H9 (cell line): Measurements from ENCODE around the gene SLC2A2. TPM values are rescaled to one million over a fixed set of nuclear protein-coding genes. Genes with fewer than 3 reads are reported as not detected.

Experiments
- DNase-seq: peaks from one replicate; pipeline ENCODE4 v3.0.0-alpha.2; 2017
- H2AFZ ChIP-seq: one replicate; pipeline ENCODE4 v1.6.1; 2013; ENCODE audit warnings: mild to moderate bottlenecking, low read length, control low read depth, moderate library complexity
- H2AK5ac ChIP-seq: 2 replicates; pipeline ENCODE4 v1.6.1; 2013; ENCODE audit warnings: low read length, control low read depth, mixed read lengths; ENCODE audit not compliant: insufficient read length
- H2BK120ac ChIP-seq: one replicate; pipeline ENCODE4 v1.6.1; 2013; ENCODE audit warnings: low read depth, mild to moderate bottlenecking, low read length, control low read depth, inconsistent platforms; ENCODE audit not compliant: poor library complexity, severe bottlenecking
- H2BK12ac ChIP-seq: 2 replicates; pipeline ENCODE4 v1.6.1; 2013; ENCODE audit warnings: low read length, control low read depth, mixed read lengths, low read depth; ENCODE audit not compliant: insufficient read length
- H2BK15ac ChIP-seq: 2 replicates; pipeline ENCODE4 v1.6.1; 2013; ENCODE audit warnings: low read depth, low read length, control low read depth
- H2BK20ac ChIP-seq: one replicate; pipeline ENCODE4 v1.6.1; 2013; ENCODE audit warnings: low read depth, mild to moderate bottlenecking, low read length, control low read depth, inconsistent platforms; ENCODE audit not compliant: poor library complexity, severe bottlenecking
- H2BK5ac ChIP-seq: 2 replicates; pipeline ENCODE4 v1.6.1; 2013; ENCODE audit warnings: low read length, control low read depth, mixed read lengths; ENCODE audit not compliant: insufficient read length
- H3K14ac ChIP-seq: 2 replicates; pipeline ENCODE4 v1.6.1; 2013; ENCODE audit warnings: low read length, control low read depth; ENCODE audit not compliant: insufficient read depth
- H3K18ac ChIP-seq: 2 replicates; pipeline ENCODE4 v1.6.1; 2013; ENCODE audit warnings: low read depth, mild to moderate bottlenecking, mixed read lengths, low read length, control low read depth; ENCODE audit not compliant: insufficient read length
- H3K23ac ChIP-seq: 2 replicates; pipeline ENCODE4 v1.6.1; 2013; ENCODE audit warnings: low read length, control low read depth, mixed read lengths, low read depth; ENCODE audit not compliant: insufficient read length
- H3K23me2 ChIP-seq: 2 replicates; pipeline ENCODE4 v1.6.1; 2013; ENCODE audit warnings: low read depth, mild to moderate bottlenecking, mixed read lengths, low read length, control low read depth; ENCODE audit not compliant: insufficient read length, poor library complexity, severe bottlenecking
- H3K27ac ChIP-seq: 2 replicates; pipeline ENCODE4 v1.5.1; 2013; ENCODE audit warnings: low read length, control low read depth, mixed read lengths, low read depth; ENCODE audit not compliant: insufficient read length
- H3K27me3 ChIP-seq: 2 replicates; pipeline ENCODE4 v1.6.1; 2013; ENCODE audit warnings: low read length, control low read depth, inconsistent platforms; ENCODE audit not compliant: insufficient read depth
- H3K4ac ChIP-seq: 2 replicates; pipeline ENCODE4 v1.6.1; 2013; ENCODE audit warnings: low read depth, mild to moderate bottlenecking, control low read depth, inconsistent platforms, low read length, moderate library complexity
- H3K4me1 ChIP-seq: 2 replicates; pipeline ENCODE4 v1.6.1; 2013; ENCODE audit warnings: low read length, control low read depth, inconsistent platforms; ENCODE audit not compliant: insufficient read depth
- H3K4me2 ChIP-seq: 2 replicates; pipeline ENCODE4 v1.6.1; 2013; ENCODE audit warnings: low read length, control low read depth, mixed read lengths; ENCODE audit not compliant: insufficient read length, insufficient read depth
- H3K56ac ChIP-seq: 2 replicates; pipeline ENCODE4 v1.6.1; 2013; ENCODE audit warnings: low read depth, mild to moderate bottlenecking, mixed read lengths, low read length, control low read depth; ENCODE audit not compliant: insufficient read length
- H3K79me1 ChIP-seq: 2 replicates; pipeline ENCODE4 v1.6.1; 2013; ENCODE audit warnings: low read depth, mild to moderate bottlenecking, moderate library complexity, low read length, control low read depth, inconsistent platforms; ENCODE audit not compliant: insufficient read depth, poor library complexity, severe bottlenecking
- H3K79me2 ChIP-seq: 2 replicates; pipeline ENCODE4 v1.6.1; 2013; ENCODE audit warnings: low read length, control low read depth, inconsistent platforms; ENCODE audit not compliant: insufficient read depth
- H3K9ac ChIP-seq: 2 replicates; pipeline ENCODE4 v1.6.1; 2013; ENCODE audit warnings: low read length, control low read depth, mixed read lengths; ENCODE audit not compliant: insufficient read length; ENCODE audit errors: extremely low read depth
- H3K9me3 ChIP-seq: one replicate; pipeline ENCODE4 v1.6.1; 2013; ENCODE audit warnings: low read depth, low read length, inconsistent platforms; ENCODE audit not compliant: control insufficient read depth
- H3T11ph ChIP-seq: one replicate; pipeline ENCODE4 v1.6.1; 2013; ENCODE audit warnings: mild to moderate bottlenecking, low read length, control low read depth, inconsistent platforms
- H4K20me1 ChIP-seq: one replicate; pipeline ENCODE4 v1.6.1; 2013; ENCODE audit not compliant: control insufficient read depth, insufficient read length, insufficient read depth
- H4K5ac ChIP-seq: 2 replicates; pipeline ENCODE4 v1.6.1; 2013; ENCODE audit warnings: low read depth, mild to moderate bottlenecking, mixed read lengths, low read length, control low read depth; ENCODE audit not compliant: insufficient read length
- H4K8ac ChIP-seq: replicated peaks from 2 replicates; pipeline ENCODE4 v1.6.1; 2013; ENCODE audit warnings: low read length, control low read depth, mixed read lengths, low read depth; ENCODE audit not compliant: insufficient read length
- H4K91ac ChIP-seq: 2 replicates; pipeline ENCODE4 v1.6.1; 2013; ENCODE audit warnings: low read depth, mild to moderate bottlenecking, moderate library complexity, mixed read lengths, low read length, control low read depth; ENCODE audit not compliant: insufficient read length
- H3K27ac Mint-ChIP-seq, 3 experiments: 2 replicates in 2 of 3; 3 replicates in 1 of 3; pipeline ENCODE4 v1.8.0; 2020 to 2021; ENCODE audit warnings: mixed read lengths in 3 of 3, mild to moderate bottlenecking in 1 of 3, moderate library complexity in 1 of 3
- H3K27me3 Mint-ChIP-seq: 2 replicates; pipeline ENCODE4 v1.8.0; 2021; ENCODE audit warnings: low read depth, mild to moderate bottlenecking, moderate library complexity, mixed read lengths
- H3K36me3 Mint-ChIP-seq, 3 experiments: 2 replicates in 2 of 3; 3 replicates in 1 of 3; pipeline ENCODE4 v1.8.0; 2020 to 2021; ENCODE audit warnings: low read depth in 3 of 3, mixed read lengths in 3 of 3; ENCODE audit not compliant: insufficient read depth in 1 of 3
- H3K4me1 Mint-ChIP-seq, 2 experiments: 2 replicates each; pipeline ENCODE4 v1.8.0; 2020; ENCODE audit warnings: mixed read lengths in 2 of 2
- H3K4me3 Mint-ChIP-seq, 2 experiments: 2 replicates in 1 of 2; 3 replicates in 1 of 2; pipeline ENCODE4 v1.8.0; 2020 to 2021; ENCODE audit warnings: mild to moderate bottlenecking in 2 of 2, mixed read lengths in 2 of 2, moderate library complexity in 1 of 2
- H3K9me3 Mint-ChIP-seq, 2 experiments: 2 replicates in 1 of 2; 3 replicates in 1 of 2; pipeline ENCODE4 v1.8.0; 2020; ENCODE audit warnings: mild to moderate bottlenecking in 2 of 2, mixed read lengths in 2 of 2, moderate library complexity in 1 of 2
- WGBS: extraction: QIAGEN DNeasy Blood & Tissue Kit; methylation state at CpG from one replicate; pipeline ENCODE4 v1.1.7; 2013; ENCODE audit warnings: missing lambda C conversion rate, low lambda C conversion rate, mixed read lengths; ENCODE audit not compliant: insufficient read length; ENCODE audit errors: extremely low coverage; 5-methylcytosine and 5-hydroxymethylcytosine counted together
- total RNA-seq: library from RNA; stranded (reverse); gene quantifications from 2 replicates; pipeline ENCODE4 v1.2.1, GENCODE V29; 2021
- TF ChIP-seq, protein P1 (sequence below): fragments of 200-600 bp; sonication (generic); conservative IDR thresholded peaks from 3 replicates; pipeline ENCODE4 v1.8.0; 2021; ENCODE audit warnings: antibody characterized with exemption, mild to moderate bottlenecking

SLC2A2 gene
- total RNA-seq, 1 experiment from 2014 or later: not detected

DNA sequence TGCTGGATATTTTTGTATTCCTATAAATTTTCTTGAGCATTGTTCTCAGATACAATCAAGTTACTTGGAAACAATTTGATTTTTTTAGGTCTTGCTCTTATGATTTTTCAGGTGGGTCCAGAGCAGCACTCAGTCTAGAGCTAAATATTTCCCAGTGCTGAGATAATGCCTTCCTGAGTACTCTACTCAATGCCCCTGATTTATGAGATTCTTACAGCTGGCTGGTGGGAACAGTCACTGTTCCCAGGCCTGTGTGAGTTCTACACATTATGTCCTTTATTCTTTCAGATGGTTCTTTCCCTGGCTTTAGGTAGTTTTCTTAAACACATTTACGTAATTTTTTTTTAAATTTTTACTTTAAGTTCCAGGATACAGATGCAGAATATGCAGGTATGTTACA is 67.1 kb downstream of the SLC2A2 start:
- Histone ChIP-seq H3K9me3 (no peaks in the 10 kb centered on the region), H3K56ac (no peak overlapping the region), H3K27me3 (no peaks in the 10 kb centered on the region), H3K23me2 (no peaks in the 10 kb centered on the region), H2BK20ac (no peak overlapping the region), H3K14ac (no peak overlapping the region), H2AFZ (no peak overlapping the region), H4K8ac (no peak overlapping the region), H4K91ac (no peak overlapping the region), H3K4me2 (no peak overlapping the region), H3K27ac (no peak overlapping the region), H3K9ac (no peak overlapping the region), H3K79me2 (no peaks in the 10 kb centered on the region), H3K4ac (no peak overlapping the region), H2BK12ac (no peak overlapping the region), H3K79me1 (no peaks in the 10 kb centered on the region), H2AK5ac (no peak overlapping the region), H4K20me1 (no peaks in the 10 kb centered on the region), H3K18ac (no peak overlapping the region), H3T11ph (no peak overlapping the region), H3K23ac (no peak overlapping the region), H2BK120ac (no peak overlapping the region), H4K5ac (no peak overlapping the region), H2BK15ac (no peak overlapping the region), H3K4me1 (no peaks in the 10 kb centered on the region), H2BK5ac (no peak overlapping the region)
- H3K4me1 Mint-ChIP-seq: no peaks in the 10 kb centered on the region; a peak in 2 of 4 replicates
- WGBS: no CpG with 5 or more reads among the region's 1 CpG
- no peak for DNase-seq
- H3K4me3 Mint-ChIP-seq: no peak overlapping the region
- TF ChIP-seq, protein P1, sequence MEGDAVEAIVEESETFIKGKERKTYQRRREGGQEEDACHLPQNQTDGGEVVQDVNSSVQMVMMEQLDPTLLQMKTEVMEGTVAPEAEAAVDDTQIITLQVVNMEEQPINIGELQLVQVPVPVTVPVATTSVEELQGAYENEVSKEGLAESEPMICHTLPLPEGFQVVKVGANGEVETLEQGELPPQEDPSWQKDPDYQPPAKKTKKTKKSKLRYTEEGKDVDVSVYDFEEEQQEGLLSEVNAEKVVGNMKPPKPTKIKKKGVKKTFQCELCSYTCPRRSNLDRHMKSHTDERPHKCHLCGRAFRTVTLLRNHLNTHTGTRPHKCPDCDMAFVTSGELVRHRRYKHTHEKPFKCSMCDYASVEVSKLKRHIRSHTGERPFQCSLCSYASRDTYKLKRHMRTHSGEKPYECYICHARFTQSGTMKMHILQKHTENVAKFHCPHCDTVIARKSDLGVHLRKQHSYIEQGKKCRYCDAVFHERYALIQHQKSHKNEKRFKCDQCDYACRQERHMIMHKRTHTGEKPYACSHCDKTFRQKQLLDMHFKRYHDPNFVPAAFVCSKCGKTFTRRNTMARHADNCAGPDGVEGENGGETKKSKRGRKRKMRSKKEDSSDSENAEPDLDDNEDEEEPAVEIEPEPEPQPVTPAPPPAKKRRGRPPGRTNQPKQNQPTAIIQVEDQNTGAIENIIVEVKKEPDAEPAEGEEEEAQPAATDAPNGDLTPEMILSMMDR: no peak
- H3K27ac Mint-ChIP-seq: no peak overlapping the region
- no peaks in the 10 kb centered on the region for H3K9me3 Mint-ChIP-seq
- H3K27me3 Mint-ChIP-seq: no peaks in the 10 kb centered on the region
- no peaks in the 10 kb centered on the region for H3K36me3 Mint-ChIP-seq
